ENCODE measurements around the gene DLGAP1.

DNA sequence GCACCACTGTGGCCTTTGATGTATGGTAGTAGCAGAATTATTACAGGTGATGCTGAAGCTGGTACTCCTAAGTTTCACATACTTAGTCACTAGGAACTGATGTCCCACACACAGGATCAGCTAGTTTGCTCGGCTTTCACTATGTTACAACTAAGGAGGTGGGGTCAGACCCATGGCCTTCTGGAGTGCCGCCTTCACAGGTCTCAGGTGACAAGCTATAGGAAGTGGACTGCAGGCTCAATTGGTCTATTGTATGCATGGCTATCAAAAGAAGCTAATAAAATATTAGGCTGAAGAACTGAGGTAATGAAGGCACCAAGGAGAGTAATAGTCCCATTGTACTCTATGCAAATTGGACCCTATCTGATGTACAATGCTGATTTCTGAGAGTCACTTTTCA is 170.6 kb downstream of the DLGAP1 start:
- TF ChIP-seq, protein P1, sequence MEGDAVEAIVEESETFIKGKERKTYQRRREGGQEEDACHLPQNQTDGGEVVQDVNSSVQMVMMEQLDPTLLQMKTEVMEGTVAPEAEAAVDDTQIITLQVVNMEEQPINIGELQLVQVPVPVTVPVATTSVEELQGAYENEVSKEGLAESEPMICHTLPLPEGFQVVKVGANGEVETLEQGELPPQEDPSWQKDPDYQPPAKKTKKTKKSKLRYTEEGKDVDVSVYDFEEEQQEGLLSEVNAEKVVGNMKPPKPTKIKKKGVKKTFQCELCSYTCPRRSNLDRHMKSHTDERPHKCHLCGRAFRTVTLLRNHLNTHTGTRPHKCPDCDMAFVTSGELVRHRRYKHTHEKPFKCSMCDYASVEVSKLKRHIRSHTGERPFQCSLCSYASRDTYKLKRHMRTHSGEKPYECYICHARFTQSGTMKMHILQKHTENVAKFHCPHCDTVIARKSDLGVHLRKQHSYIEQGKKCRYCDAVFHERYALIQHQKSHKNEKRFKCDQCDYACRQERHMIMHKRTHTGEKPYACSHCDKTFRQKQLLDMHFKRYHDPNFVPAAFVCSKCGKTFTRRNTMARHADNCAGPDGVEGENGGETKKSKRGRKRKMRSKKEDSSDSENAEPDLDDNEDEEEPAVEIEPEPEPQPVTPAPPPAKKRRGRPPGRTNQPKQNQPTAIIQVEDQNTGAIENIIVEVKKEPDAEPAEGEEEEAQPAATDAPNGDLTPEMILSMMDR (IDR thresholded peaks at IDR 0.05): no peak
- no peak for TF ChIP-seq ZFX (IDR thresholded peaks at IDR 0.05; ENCODE audit: borderline replicate concordance)
